AG04449 (cell line): ENCODE measurements around the gene TRIP4.

Experiments
- CTCF ChIA-PET: fragments of 350-600 bp; formaldehyde crosslinking; extraction: SDS; loops from one replicate; lab custom pipeline; 2021; ENCODE audit warnings: antibody characterized with exemption; lab: Yijun Ruan, JAX
- POLR2A ChIA-PET: fragments of 400-600, 350-600 bp; formaldehyde crosslinking; extraction: SDS; loops from one replicate; lab custom pipeline; 2020; ENCODE audit warnings: antibody characterized with exemption, inconsistent platforms; lab: Yijun Ruan, JAX
- DNase-seq: peaks from one replicate; pipeline ENCODE4 v3.0.0-alpha.2; 2010; ENCODE audit warnings: low read depth, low spot score
- H3K4me3 ChIP-seq: 2 replicates; pipeline ENCODE4 v1.5.1; 2011; ENCODE audit warnings: low read depth, mild to moderate bottlenecking, control low read depth, low read length
- TF ChIP-seq, protein P1 (sequence below): IDR thresholded peaks from one replicate; pipeline ENCODE4 v1.5.1; 2011; ENCODE audit warnings: mild to moderate bottlenecking, moderate library complexity, low read length, control low read depth, inconsistent platforms; ENCODE audit not compliant: insufficient read depth; ENCODE audit errors: missing control alignments

Gene TRIP4

DNA sequence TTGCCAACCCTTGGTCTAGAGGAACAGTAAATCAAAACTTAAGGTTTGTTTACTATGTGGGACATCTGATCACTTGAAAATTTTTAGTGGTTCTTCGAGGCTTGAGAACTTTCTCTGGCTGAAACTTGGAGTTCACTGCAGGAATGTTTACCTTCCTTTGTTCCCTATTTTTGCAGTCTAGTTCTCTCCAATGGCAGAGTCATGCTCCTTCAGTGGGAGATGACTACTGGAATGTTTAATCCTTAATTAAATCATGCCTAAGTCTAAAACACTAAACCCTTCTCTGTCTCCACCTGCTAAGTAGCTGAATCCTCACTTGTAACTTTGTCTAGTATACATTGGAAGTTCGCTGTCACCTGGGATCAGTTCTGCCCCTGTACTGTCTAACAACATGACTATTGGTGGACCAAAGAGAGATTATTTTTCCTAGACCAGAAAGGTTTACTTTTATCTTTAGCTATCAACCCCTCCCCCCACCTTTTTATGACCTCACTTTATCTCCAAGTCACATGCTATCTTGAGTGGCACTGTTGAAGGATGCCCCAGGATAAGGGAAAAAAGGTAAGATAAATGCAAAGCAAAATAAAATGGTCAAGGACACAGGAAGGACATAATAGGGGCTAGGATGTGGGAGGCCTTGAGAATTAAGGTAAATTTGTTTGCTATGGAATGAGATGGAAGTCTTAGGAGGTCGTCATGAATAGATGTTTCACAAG is 71.6 kb downstream of the TRIP4 start:
- CTCF ChIA-PET: interaction anchor here (0.6 to 1.3 kb wide), 5 partner anchors 15 to 227 kb away, joined by 3 to 8 read pairs (median 4); no protein-coding TSS in a partner anchor
- DNase-seq: no peak
- TF ChIP-seq, protein P1, sequence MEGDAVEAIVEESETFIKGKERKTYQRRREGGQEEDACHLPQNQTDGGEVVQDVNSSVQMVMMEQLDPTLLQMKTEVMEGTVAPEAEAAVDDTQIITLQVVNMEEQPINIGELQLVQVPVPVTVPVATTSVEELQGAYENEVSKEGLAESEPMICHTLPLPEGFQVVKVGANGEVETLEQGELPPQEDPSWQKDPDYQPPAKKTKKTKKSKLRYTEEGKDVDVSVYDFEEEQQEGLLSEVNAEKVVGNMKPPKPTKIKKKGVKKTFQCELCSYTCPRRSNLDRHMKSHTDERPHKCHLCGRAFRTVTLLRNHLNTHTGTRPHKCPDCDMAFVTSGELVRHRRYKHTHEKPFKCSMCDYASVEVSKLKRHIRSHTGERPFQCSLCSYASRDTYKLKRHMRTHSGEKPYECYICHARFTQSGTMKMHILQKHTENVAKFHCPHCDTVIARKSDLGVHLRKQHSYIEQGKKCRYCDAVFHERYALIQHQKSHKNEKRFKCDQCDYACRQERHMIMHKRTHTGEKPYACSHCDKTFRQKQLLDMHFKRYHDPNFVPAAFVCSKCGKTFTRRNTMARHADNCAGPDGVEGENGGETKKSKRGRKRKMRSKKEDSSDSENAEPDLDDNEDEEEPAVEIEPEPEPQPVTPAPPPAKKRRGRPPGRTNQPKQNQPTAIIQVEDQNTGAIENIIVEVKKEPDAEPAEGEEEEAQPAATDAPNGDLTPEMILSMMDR: no peak
- H3K4me3 ChIP-seq: no peak overlapping the region
- POLR2A ChIA-PET: interaction anchor here (0.8 kb wide), 1 partner anchor 42 kb away, joined by 4 read pairs; no protein-coding TSS in a partner anchor

DNA sequence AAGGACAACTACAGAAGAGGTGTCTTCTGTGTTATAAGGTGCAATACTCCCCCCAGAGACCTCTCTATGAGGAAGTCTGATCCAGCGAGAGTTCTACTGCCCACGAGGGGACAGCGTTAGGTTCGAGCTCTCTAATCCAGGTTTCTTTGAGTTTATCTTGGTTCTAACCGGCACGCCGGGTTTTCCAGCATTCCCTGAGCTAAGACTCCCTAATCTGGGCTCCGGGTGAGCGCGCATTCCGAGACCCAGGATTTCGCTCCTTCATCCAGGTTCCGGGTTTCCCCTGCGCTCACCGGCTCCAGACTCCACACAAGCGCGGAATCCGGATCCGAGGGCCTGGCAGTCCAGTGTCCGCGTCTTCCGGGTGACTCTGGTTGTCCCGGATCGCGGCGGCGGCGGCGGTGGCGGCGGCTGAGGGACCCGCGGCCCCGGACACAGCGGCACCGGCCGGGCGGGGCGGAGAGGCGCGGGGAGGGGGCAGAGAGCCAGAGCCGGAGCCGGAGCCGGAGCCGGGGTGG is 72.6 kb downstream of the TRIP4 start, which contains the start of gene ZNF609:
ZNF609 (plus strand) TSS at position 373 of the 518 bp plus-strand sequence. CDS start 38,842 bp downstream, outside the sequence.
- peak within 1 kb of the TSS; percentile 78 for H3K4me3 ChIP-seq
- ChIA-PET CTCF (interaction anchor here (0.8 to 1.3 kb wide), 3 partner anchors 33 to 226 kb away, joined by 4 to 8 read pairs (median 5); no protein-coding TSS in a partner anchor), POLR2A (interaction anchor here (0.8 to 0.9 kb wide), 2 partner anchors 41 to 129 kb away, joined by 3 to 4 read pairs; no protein-coding TSS in a partner anchor)
- TF ChIP-seq, protein P1: no peak
- peak; percentile 69 for DNase-seq

DNA sequence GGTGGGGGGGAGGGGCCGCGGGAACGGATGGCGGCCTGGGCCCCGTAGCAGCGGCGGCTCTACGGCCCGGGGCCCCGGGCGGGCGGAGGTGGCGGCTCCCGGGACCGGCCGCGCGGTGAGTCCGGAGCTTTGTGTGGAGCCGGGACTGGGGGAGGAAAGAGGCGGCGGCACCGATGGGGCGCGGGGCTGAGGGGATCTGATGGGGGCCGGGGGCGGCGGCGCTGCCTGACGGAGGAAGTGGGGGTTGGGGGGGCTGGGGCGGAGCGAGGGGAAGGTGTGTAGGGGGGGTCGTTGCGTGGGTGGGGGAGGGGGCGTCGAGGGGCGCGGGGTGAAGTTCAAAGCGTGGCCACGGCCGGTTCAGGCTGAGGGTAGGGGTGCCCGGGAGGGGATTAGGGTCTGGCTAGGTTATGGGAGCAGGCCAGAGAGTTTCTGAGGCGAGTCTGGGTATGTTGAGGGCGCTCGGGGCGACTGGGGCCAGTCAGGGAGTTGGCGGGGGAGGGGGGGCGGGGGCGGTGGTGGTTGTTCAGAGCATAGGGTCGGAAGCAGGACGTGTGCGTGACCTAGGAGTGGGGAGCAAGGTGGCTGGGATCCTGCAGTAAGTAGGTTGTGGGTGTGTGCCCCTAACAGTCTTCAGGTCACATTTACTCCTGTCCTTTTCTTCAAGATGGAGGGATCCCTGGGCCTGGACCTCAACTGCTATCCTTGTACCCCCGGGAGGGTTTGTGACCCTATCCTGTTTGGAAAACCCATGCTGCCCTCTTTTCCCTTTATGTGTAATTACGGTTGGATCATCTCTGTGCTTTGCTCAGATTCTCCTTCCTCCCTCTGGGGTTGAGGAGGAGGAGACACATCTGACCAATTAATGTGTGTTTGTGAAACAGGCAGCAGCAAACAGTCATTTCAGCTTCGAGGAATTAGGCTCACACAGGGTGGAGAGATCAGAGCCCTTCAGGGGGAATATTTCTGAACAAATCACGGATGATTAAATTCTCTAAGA is 73.4 kb downstream of the TRIP4 start:
- peak; percentile 36 for DNase-seq
- TF ChIP-seq, protein P1: peak; percentile 9
- POLR2A ChIA-PET: interaction anchor here (0.9 kb wide), 1 partner anchor 128 kb away, joined by 3 read pairs; no protein-coding TSS in a partner anchor
- peak overlapping the region; percentile 78 for H3K4me3 ChIP-seq
- CTCF ChIA-PET: interaction anchor here (0.9 to 1.3 kb wide), 3 partner anchors 34 to 226 kb away, joined by 4 to 8 read pairs (median 4); no protein-coding TSS in a partner anchor

DNA sequence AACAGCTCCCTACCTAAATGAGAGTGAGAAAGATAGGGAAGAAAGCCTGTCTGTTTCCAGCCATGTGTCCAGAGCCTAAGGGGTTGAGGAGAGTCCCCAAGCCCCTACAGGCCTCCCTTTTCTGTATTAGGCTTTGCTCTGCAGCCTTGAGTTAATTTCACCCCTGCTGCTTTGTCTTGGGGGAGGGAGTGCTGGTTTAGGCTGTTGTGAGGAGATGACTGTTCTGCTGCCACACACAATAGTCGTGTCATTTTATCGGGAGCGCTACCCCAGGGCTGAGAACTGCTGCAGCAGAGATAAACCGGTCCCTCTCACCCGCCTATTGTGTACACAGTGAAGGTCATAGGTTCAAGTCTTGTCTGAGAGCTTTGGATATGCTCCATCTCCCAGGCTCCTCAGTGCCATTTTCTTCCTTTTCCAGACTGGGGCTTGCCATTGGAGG is 74.1 kb downstream of the TRIP4 start:
- H3K4me3 ChIP-seq: peak overlapping the region; percentile 78
- TF ChIP-seq, protein P1: no peak
- POLR2A ChIA-PET: no interaction called here
- DNase-seq: no peak
- CTCF ChIA-PET: interaction anchor here (1.3 kb wide), 1 partner anchor 107 kb away, joined by 4 read pairs; no protein-coding TSS in a partner anchor

DNA sequence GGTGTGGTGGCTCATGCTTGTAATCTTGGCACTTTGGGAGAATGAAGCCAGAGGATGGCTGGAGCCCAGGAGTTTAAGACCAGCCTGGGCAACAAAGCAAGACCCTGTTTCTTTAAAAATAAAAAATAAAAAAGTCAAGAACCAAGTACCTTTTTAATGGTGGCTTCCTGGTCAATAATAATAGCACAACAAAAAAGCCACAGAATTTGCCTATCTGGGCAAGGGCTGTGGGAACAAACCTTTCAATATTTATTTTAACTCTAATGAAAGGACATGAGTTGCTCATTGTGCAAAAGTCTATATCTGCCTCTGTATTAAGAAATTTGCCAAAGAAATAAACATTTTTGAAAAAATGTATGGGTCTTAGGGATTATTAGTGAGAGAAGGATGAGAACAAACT is 74.9 kb downstream of the TRIP4 start:
- POLR2A ChIA-PET: no interaction called here
- TF ChIP-seq, protein P1: no peak
- DNase-seq: no peak
- no peak overlapping the region for H3K4me3 ChIP-seq
- CTCF ChIA-PET: interaction anchor here (1.3 kb wide), 1 partner anchor 106 kb away, joined by 4 read pairs; no protein-coding TSS in a partner anchor
